ENCODE results near the gene CHDH.

The CHDH gene

GRCh38 chr3:53842436-53843194 lies 3.6 kb downstream of the CHDH start:
- H3K4me3 ChIP-seq (ENCODE audit: low read depth, low read length): no peak overlapping the region
- TF ChIP-seq, protein P1, sequence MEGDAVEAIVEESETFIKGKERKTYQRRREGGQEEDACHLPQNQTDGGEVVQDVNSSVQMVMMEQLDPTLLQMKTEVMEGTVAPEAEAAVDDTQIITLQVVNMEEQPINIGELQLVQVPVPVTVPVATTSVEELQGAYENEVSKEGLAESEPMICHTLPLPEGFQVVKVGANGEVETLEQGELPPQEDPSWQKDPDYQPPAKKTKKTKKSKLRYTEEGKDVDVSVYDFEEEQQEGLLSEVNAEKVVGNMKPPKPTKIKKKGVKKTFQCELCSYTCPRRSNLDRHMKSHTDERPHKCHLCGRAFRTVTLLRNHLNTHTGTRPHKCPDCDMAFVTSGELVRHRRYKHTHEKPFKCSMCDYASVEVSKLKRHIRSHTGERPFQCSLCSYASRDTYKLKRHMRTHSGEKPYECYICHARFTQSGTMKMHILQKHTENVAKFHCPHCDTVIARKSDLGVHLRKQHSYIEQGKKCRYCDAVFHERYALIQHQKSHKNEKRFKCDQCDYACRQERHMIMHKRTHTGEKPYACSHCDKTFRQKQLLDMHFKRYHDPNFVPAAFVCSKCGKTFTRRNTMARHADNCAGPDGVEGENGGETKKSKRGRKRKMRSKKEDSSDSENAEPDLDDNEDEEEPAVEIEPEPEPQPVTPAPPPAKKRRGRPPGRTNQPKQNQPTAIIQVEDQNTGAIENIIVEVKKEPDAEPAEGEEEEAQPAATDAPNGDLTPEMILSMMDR (IDR thresholded peaks at IDR 0.05; ENCODE audit: low read depth, low read length): no peak

DNA sequence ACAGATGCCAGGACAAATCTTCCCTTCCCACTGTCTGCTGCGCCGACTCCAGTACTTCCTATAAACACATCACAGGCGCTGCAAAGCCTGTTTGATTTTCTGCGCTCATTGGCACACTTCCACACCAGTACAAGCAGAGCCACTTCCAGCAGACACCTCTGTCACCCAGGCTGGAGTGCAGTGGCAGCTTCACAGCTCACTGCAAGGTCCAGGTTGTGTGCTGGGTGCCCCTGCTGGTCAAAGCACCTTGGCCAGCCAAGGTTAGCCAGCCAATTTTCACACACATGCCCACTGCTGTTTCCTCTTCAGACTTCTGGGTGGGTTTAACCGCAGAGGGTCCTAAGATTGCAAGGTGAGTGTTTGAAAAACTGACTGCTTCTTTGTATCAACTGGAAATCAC lies 4.9 kb downstream of the CHDH start:
- H3K4me3 ChIP-seq (ENCODE audit: low read depth, low read length): no peak overlapping the region
- TF ChIP-seq, protein P1 (IDR thresholded peaks at IDR 0.05; ENCODE audit: low read depth, low read length): no peak

DNA sequence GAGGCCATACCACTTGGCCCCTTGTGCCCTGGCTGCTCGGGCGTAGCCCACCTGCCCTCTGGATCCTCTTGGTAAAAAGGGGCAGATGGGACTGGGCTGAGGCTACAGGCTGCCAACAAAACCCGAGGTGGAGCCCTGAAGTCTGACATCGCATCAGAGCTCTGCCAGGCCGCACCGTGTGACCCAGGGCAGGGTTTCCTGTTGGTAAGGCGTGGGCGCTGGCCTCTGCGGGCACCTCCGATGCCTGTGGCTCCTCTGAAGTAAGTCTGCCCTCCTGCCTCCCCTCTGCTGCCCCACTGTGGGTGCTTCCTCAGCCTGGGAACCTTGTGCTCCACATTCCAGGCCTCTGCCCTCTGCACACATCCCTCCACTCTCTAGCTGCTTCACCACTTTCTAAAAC lies 8.9 kb downstream of the CHDH start:
- TF ChIP-seq, protein P1 (IDR thresholded peaks at IDR 0.05; ENCODE audit: low read depth, low read length): no peak

GRCh38 chr3:53836084-53836872 lies 9.9 kb downstream of the CHDH start:
- no peak overlapping the region for H3K4me3 ChIP-seq (ENCODE audit: low read depth, low read length)
- TF ChIP-seq, protein P1 (IDR thresholded peaks at IDR 0.05; ENCODE audit: low read depth, low read length): no peak

More for the DNA sequence above, 8.9 kb downstream of the CHDH start:
- H3K4me3 ChIP-seq (ENCODE audit: low read depth, low read length): no peak overlapping the region

GRCh38 chr3:53835257-53835656 lies 11.0 kb downstream of the CHDH start:
- no peak overlapping the region for H3K4me3 ChIP-seq (ENCODE audit: low read depth, low read length)
- TF ChIP-seq, protein P1 (IDR thresholded peaks at IDR 0.05; ENCODE audit: low read depth, low read length): no peak

DNA sequence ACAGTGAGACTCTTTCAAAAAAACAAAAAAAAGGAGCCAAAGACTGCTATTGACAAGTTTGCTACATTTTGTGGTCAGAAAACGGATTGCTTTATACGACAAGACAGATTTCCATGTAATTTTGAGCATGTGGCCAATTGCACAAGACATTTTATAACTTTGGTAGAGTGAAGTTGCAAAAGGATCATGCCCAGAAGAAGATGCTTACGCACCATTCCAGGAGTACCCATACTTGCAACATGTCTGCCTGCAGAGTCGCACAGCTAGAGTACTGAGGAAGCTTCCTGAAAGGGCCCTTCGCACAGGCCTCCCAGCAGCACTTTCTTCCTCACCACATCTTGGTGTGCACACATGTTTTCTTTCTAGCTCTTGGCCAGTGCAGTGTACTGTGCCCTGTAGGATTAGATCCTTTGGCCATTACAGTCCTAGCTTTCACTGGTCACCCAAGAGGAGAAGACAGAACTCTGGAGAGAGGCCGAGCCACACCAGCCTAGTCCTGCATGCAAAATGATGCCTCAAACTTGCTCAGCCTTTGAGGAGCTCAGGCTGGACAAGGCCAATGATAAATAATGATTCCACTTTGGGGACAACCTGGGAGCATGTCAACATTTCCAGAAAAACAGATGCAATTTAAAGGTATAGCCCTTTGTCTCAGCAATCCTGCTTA lies 11.7 kb downstream of the CHDH start:
- TF ChIP-seq, protein P1 (IDR thresholded peaks at IDR 0.05; ENCODE audit: low read depth, low read length): no peak
- H3K4me3 ChIP-seq (ENCODE audit: low read depth, low read length): no peak overlapping the region

Measured in WI38 (cell line).